IMR-90 (cell line): Measurements from ENCODE around the gene RPS8. TPM values are rescaled to one million over a fixed set of nuclear protein-coding genes. Genes with fewer than 3 reads are reported as not detected.
A peak's percentile ranks its signal among the peaks of the same experiment; 100 is the strongest.

Experiments
- MAFK ChIP-seq: IDR thresholded peaks from 2 replicates; pipeline ENCODE4 v1.6.1; 2012; ENCODE audit warnings: low read depth, low read length, improper control_type of control experiment
- MAZ ChIP-seq: IDR thresholded peaks from 2 replicates; pipeline ENCODE4 v1.6.1; 2012; ENCODE audit warnings: low read depth, mild to moderate bottlenecking, low read length, improper control_type of control experiment, moderate library complexity, borderline replicate concordance
- NFE2L2 ChIP-seq: fragments of 150-350 bp; IDR thresholded peaks from 2 replicates; pipeline ENCODE4 v1.6.1; 2016; ENCODE audit warnings: low read depth, mild to moderate bottlenecking, low read length
- polyA plus RNA-seq, 3 experiments: library from polyadenylated mRNA; depleted of rRNA; stranded (reverse); fragments of >200 nt; gene quantifications; 2 replicates each; pipeline ENCODE4 v1.2.3, GENCODE V29; 2012; ENCODE audit warnings: low replicate concordance in 1 of 3
- total RNA-seq: library from RNA; depleted of rRNA; stranded (reverse); fragments of >200 nt; gene quantifications from 2 replicates; pipeline ENCODE4 v1.2.3, GENCODE V29; 2012

RPS8 gene
- total and polyA plus RNA-seq, 2 of the 4 experiments (the other 2 are of a cell fraction), result 2,171 to 2,255 TPM

GRCh38 chr1:44799770-44800584 is 24.6 kb downstream of the RPS8 start, which contains the start of gene PLK3 (continued):
- TF ChIP-seq MAZ (peak; percentile 79; the same call in 1 of the 2 replicates), NFE2L2 (no peak), MAFK (no peak)
